H4 (cell line): ENCODE measurements around the gene CRIP1. TPM values are rescaled to one million over a fixed set of nuclear protein-coding genes. Genes with fewer than 3 reads are reported as not detected.

Experiments
- DNase-seq: peaks from one replicate; pipeline ENCODE4 v3.0.0-alpha.2; 2015; ENCODE audit warnings: low spot score
- total RNA-seq: library from RNA; depleted of rRNA; stranded (reverse); fragments of >200 nt; shearing (Covaris generic); gene quantifications from 2 replicates; pipeline ENCODE4 v1.2.3, GENCODE V29; 2014

CRIP1 gene
- total RNA-seq, 1 experiment from 2014 or later, result not detected

GRCh38 chr14:105450864-105451720 is 35.6 kb upstream of the CRIP1 start:
- DNase-seq, result no peak

DNA sequence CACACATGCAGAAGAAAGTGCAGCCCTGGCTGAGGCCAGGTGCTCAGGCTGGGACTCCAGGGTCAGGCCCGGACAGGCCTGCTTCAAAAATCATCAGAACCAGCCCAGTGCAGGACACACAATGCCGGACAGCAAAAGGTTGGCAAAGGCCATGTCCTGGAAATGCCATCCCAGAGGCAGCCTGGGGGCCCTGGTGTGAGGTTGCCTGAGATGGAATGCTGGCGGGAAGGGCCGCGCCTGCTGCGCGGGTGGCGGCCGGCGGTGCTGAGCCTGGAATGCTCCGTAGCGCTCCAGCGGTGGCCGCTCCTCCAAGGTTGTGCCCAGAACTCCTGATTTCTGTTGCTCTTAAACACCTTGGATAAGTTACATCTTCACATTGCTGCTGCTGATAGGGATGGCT is 33.7 kb upstream of the CRIP1 start:
- no peak for DNase-seq

DNA sequence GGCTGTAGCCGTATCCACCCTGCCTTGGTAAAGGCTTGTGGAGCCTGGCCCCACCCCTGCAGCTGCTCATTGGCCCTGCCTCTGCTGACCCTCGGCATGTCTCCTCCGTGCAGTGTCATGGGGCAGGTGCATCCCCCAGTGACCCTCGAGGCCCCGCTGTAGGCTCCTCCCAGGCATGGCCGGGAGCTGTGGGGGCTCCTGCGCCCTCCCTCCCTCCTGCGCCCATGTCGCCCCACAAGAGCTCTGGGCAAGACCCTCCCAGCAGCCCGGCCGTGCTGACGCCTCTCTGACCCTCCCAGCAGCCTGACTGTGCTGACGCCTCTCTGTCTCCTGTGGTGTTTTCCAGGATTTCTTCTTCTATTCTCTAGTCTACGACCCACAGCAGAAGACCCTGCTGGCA is 32.8 kb upstream of the CRIP1 start:
- no peak for DNase-seq

DNA sequence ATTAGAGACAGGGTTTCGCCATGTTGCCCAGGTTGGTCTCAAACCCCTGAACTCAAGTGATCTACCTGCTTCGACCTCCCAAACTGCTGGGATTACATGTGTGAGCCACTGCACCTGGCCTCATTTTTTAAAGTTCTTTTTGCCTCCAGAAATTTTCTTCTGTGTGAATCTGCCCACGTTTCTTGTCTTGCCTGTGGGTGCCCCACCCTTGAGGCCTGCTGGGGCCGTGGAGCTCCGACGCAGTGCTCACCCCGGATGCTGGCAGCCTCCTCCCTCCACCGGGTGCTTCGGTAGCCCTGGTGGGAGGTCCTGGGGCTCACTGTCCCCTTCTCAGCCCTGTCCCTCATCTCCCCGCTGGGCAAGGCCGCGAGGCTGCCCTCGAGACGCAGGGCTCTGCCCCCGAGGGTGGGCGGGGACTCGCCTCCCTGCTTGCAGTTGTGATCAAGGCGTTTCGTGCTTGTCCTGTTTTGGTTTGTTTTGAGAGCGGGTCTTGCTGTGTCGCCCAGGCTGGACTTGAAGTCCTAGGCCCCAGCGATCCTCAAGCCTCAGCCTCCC is 31.5 kb upstream of the CRIP1 start:
- no peak for DNase-seq

DNA sequence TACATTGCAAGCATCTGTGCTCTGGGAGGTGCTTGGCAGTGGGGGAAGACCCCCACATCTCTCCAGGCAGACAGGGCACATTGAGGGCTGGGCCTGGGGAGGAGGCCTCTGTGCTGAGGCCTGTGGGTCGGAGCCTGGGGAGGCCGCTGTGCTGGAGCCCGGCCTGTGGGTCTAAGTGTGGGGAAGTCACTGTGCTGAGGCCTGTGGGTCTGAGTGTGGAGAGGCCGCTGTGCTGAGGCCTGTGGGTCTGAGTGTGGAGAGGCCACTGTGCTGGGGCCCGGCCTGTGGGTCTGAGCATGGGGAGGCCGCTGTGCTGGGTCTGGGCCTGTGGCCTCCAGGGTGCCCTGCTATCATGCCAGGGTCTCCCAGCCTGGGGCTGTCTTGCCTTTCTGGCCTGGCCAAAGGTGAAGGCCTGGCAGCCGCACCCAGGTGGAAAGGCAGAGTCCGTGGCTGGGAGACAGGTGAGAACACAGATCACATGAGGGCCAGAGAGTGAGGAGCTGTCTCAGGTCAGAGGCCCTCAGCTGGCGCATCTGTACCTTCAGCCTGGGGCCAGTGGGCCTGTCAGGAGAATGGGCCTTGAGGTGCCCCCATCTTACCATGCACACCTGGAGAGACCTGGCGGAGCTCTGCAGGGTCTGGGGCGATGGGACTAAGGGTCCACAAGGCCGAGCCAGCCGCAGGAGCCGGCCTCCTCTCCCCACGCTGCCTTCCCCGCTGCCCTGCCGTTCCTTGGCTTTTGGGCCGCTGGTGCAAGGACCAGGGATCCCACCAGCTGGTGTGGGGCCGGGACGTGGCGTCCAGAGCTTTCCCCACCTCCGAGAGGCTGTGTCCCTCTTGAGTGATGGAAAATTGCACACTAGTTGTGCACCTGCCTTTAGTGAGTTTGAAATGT is 30.7 kb upstream of the CRIP1 start:
- DNase-seq, result no peak

DNA sequence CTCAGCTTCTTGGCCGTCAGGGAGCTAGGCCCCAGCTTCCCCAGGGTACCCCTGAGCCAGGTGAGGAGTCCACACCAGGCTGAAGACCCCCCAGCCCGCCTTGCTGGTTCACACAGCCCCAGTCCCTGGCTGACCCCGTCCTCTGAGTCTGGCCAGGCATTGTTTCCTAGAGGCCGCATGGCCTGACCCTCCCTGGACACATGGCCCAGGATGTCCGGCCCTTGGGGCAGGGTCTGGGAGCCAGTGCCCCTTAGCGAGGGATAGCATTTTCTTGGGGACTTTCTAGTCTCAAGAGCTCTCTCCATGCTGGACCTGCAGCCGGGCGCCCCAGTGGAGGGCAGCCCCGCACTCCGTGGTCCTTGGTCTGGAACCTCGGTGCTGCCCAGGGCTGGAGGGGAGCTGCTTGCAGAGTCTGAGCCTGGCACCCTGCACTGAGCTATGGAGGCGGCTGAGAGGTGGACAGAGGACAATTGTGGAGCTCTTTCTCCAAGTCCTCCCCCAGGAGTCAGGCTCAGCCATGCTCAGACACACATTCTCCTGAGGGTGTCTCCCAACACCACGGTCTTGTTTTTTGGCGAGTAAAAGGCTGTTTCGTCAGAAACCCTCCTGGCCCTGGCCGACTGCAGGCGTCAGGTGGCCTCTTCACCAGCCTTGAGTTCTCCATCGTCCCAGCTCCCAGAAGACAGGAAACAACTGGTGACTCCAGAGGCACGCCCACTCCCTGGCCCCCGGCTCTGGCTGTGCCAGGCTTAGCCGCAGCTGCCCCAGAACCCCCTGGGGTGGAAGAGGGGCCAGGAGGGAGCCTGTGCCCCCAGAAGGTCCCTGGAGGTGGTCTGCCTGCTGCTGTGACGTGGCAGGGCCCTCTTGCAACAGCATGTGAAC is 29.7 kb upstream of the CRIP1 start:
- DNase-seq, result no peak

DNA sequence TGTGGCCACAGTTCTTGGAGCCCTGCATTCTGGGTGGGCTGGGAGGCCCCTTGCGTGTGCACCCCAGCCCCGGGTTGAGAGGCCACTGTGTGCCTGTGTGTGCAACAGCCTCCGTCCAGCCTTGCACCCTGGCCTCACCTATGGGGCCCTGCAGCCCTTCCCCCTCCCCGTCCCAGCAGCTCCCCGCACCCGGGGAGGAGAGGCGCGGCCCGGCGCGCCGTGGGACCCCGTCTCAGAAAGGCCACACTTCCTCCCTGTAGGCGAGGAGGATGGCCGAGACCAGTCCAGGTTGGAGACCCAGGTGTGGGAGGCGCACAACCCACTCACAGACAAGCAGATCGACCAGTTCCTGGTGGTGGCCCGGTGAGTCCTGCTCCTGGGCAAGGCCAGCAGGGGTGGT is 28.7 kb upstream of the CRIP1 start:
- no peak for DNase-seq

- DNase-seq, result no peak
Observed at GRCh38 chr14:105458571-105458970, 28.1 kb upstream of the CRIP1 start.

GRCh38 chr14:105460116-105460515 is 26.6 kb upstream of the CRIP1 start:
- no peak for DNase-seq

DNA sequence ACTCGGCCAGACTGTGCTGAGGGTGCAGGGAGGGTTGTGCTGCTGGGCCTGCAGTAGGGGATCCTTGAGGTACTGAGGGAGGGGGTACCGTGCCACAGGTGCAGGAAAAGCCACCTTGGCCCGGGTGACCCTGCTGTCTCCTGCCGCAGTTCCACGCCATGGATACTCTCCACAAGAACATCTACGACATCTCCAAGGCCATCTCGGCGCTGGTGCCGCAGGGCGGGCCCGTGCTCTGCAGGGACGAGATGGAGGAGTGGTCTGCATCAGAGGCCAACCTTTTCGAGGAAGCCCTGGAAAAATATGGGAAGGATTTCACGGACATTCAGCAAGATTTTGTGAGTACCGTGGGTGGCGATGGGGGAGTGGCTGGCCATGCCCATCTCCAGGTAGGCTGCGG is 26.1 kb upstream of the CRIP1 start:
- DNase-seq, result no peak

- DNase-seq, result no peak
Observed at GRCh38 chr14:105461903-105462302, 24.8 kb upstream of the CRIP1 start.

GRCh38 chr14:105464501-105464900 is 22.2 kb upstream of the CRIP1 start:
- no peak for DNase-seq

GRCh38 chr14:105465209-105466031 is 21.3 kb upstream of the CRIP1 start:
- DNase-seq, result no peak

GRCh38 chr14:105466531-105467248 is 20.0 kb upstream of the CRIP1 start:
- DNase-seq, result no peak

- no peak for DNase-seq
Observed at GRCh38 chr14:105467249-105467941, 19.3 kb upstream of the CRIP1 start.

DNA sequence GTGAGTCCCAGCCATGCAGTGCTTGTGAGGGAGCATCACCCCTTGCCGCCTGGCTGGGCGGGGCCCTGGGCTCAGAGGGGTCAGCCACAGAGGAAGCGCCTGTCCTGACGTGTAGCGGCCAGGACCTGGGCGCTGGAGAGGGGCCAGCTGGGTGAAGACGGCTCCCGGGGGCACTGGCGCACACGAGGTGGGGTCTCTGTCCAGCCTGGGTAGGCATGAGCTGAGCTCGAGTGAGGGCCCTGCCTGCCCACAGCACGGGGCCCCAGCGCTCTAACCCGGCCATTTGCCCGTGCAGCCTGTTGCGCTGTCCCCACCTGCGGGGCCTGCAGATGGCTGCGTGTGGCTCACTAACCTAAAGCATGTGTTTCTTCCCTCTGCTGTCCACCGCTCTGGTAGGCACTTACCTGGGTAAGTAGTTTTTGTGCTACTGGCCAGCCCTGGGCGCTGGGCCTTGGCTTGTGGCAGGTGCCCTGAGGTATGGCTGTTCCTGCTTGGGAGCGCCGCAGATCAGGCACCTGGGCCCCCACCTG is 18.7 kb upstream of the CRIP1 start:
- no peak for DNase-seq

GRCh38 chr14:105468621-105469241 is 18.0 kb upstream of the CRIP1 start:
- no peak for DNase-seq
